ENCODE results near the gene UCP2.

The UCP2 gene

DNA sequence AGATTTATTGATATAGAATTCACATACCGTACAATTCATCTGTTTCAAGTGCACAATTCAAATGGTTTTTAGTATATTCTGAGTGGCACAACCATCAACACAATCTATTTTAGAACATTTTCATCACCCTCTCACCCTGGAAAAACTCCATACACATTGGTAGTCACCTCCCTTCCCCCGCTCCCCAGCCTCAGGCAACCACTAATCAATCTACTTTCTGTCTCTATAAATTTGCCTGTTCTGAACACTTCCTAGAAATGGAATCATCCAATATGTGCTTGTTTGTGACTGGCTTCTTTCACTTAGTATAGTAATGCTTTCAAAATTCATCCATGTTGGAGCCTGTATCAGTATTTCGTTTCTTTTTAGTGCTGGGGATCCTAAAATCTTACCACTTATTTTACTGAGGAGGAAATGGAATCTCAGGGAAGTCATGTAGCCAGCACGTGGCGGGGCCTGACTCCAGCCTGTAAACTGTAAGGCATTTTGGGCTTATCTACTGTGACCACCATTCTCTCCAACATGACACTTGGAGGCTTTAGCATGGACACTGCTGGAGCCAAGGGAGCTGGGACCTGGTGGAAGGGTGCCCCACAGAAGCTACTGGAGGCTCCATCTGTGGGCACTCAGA is 27.1 kb upstream of the UCP2 start:
- DNase-seq (ENCODE audit: low spot score) = no peak

DNA sequence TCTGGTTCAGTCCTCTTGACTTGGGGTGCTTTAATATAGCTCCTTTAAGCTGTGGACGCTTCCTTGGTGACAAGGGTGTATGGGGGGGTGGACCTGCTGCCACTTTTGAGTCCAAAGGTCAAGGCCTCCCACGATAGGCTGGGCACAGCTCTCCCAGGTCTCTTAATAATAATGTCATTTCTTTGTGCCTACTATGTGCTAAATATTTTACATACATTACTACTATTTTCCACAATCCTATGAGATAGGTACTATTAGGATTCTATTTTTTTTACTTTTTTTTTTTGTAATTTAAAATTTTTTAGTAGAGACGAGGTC is 26.5 kb upstream of the UCP2 start:
- DNase-seq (ENCODE audit: low spot score) = no peak

DNA sequence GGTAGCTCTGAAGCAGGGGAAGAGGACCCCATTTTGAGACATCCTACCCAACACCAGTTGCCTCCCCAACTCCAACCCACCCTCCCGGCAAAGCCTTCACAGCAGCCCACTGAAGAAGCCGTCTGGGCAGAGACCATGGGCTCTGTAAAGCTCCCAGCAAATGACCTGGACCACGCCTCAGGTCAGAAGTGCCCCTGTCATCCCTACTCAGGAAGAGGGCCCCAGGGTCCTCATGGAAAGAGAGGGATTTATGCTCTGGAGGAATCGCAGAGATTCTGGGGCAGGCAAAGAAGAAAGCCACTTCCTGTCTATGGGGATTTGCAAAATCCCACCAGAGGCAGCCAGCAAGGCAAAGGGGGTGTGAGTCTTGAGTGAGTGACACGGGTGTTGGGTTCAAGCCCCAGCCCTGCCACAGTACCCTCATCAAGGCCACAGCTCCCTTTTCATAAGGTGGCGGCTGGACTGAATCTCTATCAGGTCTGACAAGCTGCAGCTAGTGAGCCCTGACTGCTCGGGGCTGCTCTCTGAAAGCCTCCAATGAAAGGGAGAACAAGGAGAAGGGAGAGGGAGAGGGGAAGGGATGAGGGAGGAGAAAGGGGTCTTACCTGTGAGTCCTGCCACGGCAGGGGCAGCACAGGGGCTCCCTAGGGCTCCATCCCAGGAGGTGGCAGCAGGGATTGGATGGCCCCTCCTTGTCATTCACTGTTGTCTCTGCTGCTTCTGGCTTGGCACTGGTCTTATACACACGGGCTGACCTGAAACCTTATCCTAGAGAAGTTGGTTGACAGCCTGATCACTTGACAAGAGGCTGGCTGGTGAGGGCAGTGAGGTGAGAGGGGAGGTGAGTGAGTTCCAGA is 26.0 kb upstream of the UCP2 start, which contains the start of gene UCP3:
TSS of gene UCP3 (minus strand) at position 713 of the 857 bp plus-strand sequence. CDS start 2,043 bp downstream, outside the sequence.
- DNase-seq (ENCODE audit: low spot score) = no peak

DNA sequence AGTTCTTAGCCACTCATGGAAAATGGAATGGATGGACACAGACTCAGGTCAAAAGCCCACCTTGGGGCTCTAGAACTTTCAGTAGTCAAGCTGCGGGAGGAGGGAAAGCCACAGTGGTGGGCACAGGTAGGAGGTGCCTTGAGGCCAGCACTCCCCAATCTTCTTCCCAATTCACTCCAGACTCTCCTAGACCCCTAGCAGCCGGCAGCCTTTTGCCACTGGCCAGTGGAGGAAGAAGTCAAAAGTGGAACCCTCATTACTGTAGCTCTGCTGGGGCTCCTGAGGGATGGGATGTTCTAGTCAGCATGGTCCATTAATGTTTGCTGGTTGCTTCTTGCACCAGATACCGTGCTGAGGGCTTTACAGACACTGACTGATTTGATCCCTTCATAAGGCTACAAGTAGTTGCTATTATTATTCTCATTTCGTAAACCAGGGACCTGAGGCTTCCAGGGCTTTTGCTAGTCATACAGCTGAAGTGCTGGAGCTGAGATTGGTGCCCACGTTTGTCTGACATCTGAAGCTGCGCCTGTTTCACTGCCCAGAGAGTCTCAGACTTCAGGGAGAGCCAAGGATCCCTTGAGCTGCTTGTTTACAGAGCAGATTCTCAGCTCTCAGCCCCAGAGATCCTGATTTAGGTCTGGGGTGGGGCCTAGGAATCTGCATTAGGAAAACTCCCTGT is 25.2 kb upstream of the UCP2 start:
- no peak for DNase-seq (ENCODE audit: low spot score)

DNA sequence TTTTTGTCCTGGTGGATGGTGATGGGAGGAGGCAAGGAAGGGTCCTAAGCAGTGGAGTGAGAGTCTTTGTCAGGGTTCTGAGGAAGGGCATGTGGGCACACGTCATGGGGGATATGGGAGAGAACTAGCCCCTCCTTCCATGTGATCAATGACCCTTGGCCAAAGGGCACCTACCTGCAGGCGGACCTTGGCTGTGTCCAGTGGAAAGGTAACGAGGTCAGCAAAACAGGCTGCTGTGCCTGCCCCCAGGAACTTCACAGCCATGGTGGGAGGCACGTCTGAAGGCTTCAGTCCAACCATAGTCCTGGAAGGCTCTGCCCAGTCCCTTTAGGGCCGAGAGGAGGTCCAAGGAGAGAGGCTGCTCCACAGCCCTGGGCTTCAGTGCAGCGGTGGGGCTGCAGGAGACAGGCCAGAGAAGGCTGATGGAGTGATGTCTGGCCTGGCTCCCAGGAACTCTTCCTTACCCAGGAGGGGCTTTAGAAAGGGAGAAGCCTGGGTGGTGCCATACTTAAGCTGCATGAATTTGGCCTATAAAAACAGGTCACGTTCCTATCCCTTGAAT is 24.2 kb upstream of the UCP2 start:
- no peak for DNase-seq (ENCODE audit: low spot score)

DNA sequence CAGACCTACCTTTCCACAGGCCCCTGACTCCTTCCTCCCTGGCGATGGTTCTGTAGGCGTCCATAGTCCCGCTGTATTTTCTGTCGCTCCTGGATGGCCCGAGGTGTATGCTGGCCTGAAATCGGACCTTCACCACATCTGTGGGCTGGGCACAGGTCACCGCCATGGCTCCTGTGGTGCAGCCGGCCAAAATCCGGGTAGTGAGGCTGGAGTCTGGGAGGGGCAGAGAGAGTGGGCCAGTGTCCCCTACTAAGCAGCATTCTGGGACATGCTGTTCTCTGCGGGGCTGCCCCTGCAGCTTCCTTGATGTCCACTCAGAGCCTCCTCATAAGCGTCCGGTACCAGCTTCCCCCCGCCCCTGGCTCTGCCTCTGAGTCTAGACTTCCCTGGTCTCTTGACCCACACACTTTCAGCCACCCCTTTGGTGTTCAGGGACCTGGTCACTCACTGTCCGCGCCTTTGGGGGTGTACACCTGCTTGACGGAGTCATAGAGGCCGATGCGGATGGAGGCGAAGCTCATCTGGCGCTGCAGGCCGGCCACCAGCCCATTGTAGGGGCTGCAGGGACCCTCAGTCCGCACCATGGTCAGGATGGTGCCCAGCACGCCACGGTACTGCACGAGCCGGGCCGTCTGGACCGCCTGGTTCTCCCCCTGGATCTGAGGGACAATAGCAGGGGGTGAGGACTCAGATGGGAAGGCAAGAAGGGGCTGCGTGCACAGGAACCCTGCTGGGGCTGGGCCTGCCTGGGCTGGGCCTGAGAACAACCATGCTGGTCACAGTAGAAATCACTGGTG is 23.3 kb upstream of the UCP2 start:
- no peak for DNase-seq (ENCODE audit: low spot score)

DNA sequence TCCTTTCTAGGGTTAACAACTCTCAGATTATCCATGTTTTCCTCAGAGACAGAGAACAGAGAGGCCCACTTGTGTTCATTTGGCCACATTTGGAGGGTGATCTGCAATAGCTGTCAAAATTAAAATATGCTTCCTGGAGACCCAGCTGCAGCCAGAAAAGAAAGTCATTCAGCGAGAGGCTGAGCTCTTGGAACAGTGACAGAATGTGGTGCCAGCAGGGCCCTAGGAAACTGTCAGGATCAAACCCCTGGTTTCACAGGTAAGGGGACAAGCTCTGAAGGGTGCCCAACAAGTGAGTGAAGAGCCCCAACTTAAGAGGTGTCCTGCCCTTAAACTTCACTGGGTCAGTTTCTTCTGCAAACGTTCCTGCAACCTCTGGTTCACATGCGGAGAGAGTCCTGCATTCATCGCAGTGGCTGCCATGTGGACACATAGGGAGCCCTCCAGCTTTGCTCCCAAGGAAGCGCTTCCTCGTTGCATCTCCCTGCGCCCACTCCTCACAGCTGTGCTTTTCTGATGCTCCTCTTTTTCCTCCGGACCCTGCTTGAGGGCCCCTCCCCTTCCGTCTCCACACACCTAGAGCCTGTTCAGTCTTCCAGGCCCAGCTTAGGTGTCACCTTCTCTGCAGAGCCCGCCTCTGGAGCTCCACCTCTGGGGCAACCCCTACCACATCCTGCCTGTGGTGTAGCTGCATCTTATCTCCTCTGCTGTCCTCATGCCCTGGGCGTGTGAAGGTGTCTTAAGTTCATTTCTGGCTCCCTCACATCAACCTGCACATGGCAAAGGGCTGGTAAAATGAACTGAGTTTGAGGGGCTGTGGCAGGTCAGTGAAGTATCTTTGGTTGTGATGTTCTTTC is 22.3 kb upstream of the UCP2 start:
- peak; percentile 87 for DNase-seq (ENCODE audit: low spot score)

DNA sequence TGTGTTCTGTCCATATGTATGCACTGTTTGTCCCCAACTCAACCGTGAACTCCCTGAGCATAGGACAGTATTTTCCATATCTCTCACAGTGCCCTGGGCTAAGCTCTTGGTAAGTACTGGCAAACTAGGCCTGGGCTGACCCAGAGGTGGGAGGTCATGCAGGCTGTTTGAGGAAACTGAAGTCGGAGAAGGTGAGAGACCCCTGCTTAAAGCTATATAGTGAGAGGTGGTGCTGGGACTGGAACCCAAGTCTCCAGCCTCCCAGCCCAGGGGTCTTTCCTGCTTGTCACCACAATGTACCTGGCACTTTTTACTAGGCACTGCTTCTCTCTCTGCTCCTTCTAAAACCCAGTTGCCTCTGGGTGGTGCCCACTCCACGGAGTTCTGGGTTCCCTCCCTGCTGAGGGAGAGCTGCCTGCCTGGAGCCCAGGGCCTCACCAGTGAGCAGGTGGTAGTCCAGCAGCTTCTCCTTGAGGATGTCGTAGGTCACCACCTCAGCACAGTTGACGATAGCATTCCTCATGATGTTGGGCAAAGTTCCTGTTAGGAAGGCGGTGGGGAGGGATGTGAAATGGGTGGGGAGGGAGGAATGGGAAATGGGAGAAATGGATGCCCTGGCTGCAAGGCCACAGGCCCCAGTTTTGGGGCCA is 21.5 kb upstream of the UCP2 start:
- no peak for DNase-seq (ENCODE audit: low spot score)

DNA sequence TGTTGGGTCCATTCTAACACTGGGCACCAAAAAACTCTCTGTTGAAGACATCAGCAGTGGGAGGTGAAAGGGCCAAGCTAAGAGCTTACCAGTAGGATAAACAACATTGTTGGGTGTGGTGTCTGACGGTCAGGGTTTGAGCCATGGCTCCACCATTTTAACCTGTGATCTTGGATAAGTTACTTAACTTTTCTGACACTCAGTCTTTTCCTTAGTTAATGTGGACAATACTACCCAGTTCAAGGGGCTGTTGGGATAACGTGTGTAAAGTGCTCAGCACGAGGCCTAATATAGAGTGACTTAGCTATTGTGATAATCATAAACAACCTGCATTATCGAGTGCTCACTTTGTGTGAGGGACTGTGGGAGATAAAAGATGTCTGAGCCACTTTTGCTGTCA is 20.2 kb upstream of the UCP2 start:
- no peak for DNase-seq (ENCODE audit: low spot score)

DNA sequence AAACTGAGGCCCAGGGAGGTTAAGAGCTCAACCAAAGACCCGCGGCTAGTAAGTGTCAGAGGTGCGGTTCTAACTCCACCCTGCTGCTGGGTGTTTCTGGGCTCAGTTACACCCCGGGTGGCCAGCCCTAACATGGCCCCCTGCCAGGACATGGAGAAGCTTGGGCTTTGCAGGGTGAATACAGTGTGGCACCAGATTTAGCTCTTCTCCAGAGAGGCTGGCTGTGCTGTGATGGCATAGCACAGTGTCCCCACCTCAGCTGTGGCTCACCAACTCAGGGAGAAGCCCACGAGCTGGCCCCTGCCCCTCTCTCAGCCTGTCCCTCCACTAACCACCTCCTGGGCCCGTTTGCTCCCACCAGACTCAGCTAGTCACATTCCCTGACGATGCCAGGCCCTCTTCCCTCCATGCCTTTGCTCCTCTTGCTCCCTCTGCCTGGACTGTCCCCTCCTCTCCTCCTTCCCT is 19.2 kb upstream of the UCP2 start:
- no peak for DNase-seq (ENCODE audit: low spot score)

DNA sequence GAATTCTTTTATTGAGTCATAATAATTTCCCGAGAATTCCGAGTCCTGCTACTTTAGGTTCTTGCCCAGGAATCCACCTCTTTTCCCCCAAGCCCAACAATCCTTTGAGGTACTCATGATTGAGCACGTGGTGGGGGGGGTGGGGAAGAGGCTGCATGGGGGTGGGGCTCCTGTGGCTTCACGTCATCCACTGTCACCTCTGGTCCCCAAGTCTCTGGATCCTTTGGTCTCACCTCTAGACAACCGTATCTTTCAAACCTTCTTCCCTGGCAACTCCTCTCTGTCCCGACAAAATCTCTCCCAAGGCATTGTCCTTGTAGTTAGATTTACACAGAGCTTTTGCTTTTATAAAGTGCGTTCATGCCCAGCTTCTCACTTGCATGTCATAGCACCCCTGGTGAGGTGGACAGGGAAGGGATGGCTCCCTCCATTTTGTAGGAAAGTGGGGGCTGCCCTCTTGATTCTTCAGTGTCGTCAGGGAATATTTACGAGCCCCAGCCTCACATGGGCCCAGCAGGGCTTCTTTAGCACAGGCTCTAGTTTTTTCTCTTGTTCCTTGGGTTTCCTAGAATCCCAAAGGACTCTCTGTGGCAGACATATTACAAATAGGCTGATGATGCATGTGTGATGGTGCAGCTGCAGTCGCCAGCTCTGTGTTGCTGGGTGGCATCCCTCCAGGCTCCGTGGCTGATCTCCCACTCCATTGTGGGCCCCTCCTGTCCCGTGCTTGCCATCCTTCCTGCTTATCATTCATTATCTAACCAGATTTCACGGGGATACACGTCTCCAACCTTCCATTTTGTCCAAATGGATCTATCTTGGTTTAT is 17.9 kb upstream of the UCP2 start:
- DNase-seq (ENCODE audit: low spot score) = peak; percentile 45

DNA sequence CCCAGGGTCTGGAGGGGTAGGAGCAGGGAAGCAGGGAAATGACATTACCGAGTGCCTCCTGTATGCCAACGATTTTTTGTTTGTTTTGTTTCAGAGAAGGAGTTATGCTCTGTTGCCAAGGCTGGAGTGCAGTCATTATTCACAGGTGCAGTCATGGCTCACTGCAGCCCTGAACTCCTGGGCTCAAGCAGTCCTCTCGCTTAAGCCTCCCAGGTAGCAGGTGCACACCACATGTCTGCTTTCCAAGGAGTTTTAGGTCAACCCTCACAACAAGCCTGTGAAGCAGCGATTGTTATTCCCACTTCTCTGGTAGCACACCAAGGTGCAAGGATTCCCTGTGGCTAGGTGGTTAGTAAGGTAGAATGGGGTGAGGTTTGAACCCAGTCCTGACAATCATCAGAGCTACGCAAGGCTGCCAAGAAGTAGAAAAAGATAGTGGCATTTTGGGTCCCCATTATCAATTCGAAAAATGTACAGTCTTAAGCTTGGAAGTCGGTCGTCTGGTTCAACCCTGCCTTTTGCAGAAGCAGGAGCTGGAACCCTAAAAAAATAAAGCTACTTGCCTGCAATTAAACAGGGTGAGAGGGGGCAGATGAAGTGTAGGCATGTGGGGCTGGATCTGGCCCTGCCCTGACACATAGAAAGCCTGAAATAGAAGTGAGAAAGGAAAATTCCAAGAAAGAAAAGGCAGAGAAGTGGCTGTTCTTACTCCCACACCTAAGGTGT is 17.1 kb upstream of the UCP2 start:
- DNase-seq (ENCODE audit: low spot score) = no peak

DNA sequence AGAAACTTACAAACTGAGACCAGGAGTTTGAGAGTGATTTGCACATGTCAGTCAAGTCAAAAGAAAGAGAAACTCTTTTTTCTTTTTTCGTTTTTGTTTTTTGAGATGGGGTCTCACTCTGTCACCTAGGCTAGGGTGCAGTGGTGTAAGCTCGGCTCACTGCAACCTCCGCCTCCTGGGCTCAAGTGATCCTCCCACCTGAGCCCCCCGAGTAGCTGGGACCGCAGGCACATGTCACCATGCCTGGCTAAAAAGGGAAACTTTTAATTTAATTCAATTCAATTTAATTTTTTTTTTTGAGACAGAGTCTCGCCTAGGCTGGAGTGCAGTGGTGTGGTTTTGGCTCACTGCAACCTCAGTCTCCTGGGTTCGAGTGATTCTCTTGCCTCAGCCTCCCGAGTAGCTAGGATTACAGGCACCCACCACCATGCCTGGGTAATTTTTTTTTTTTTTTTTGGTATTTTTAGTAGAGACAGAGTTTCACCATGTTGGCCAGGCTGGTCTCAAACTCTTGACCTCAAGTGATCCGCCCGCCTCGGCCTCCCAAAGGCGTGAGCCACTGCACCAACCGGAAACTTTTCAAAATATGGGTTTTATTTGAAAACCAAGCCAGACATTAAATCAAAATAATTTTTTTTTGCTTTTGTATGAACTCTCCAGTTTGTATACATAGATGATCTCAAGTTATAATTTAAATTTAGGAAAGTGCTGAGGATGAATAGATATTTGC is 16.4 kb upstream of the UCP2 start:
- no peak for DNase-seq (ENCODE audit: low spot score)

DNA sequence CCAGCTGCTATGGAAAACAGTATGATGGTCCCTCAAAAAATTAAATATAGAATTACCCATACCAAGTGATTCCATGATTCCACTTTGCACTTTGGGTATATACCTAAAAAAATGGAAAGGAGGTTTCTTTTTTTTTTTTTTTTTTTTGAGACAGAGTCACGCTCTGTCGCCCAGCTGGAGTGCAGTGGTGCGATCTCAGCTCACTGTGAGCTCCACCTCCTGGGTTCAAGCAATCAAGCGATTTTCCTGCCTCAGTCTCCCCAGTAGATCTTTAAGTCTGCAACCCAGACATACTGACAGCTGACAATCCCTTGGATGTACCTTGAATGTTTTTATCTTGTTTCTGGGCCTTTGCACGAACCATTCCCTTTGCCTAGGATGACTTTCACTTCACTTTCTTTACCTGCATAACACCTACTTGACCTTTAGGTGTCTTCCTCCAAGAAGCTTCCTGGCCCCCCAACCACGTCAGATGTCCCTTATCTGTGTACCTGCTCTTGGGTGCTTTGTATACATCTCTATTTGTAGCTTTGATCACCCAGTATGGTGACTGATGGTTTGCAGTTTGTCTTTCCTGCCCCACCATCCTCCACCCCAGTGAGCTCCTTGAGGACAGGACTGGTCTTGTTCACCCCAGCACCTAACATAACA is 14.6 kb upstream of the UCP2 start:
- DNase-seq (ENCODE audit: low spot score) = no peak

DNA sequence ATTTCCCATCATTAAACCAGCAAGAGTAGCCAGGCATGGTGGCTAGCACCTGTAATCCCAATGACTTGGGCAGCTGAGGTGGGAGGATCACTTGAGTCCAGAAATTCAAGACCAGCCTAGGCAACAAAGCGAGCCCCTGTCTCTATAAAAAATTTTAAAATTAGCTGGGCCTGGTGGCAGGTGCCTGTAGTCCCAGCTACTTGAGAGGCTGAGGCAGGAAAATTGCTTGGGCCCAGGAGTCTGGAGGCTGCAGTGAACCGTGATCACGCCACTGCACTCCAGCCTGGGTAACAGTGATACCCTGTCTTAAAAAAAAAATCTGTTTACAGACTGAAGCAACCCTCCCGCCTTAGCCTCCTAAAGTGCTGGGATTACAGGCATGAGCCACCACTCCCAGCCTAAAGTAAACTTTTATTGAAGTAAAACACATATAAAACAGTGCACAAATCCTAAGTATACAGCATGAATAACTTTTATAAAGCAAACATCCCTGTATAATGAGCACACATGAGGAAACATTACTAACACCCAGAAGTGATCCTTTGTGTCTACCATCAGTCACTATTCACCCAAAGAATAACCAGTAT is 13.6 kb upstream of the UCP2 start:
- DNase-seq (ENCODE audit: low spot score) = no peak

DNA sequence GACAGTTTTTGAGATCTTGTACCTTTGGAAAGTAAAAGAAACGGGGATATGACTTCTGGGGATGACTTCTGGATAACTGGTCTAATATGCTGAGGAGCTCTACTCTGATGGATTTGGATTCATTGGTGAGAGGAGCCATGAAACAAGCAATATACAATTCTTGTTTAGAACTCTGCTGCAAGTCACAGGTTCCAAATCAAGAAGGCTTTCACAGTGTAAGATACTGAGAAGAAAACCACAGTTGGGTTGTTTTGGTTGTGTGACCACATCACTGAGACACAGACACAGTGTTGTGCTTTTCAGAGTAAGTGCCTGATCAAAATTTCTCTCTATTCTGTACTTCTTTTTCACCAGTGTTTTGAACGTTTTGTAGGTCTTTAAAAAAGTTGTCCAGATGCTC is 13.1 kb upstream of the UCP2 start:
- DNase-seq (ENCODE audit: low spot score) = peak; percentile 65

DNA sequence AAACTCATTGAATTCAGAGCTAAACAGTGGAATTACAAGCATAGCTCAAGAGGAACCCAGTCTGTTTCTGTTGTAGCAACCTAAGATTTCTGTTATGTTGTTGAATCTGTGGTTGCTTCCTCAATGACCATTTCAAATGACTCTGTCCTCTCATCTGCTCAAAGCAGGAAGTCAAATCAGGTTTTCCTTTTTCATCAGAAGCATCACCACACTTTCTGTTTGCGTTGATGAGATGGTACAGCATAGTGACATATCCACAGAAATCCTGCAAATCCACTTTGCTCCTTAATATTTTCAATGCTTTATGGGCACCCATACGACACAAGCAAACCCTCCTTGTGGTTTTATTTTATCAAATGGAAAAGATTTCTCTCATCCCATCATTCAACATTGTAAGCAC is 12.6 kb upstream of the UCP2 start:
- DNase-seq (ENCODE audit: low spot score) = peak; percentile 85

Data from activated CD4-positive, alpha-beta T cell treated with anti-CD3 and anti-CD28 coated beads, Interleukin-2, Interleukin-4, amounts not matched to agents 100 ng/mL and 50 ng/mL, durations not matched to agents 16 hours and 8 hours (primary cell).